Smooth muscle cell (in vitro differentiated cells): Measurements from ENCODE around the gene AGAP3. TPM values are rescaled to one million over a fixed set of nuclear protein-coding genes. Genes with fewer than 3 reads are reported as not detected.

Experiments used
- DNase-seq: peaks from one replicate; lab custom pipeline; 2025; ENCODE audit not compliant: unreplicated experiment; lab: John Stamatoyannopoulos, UW
- H2AFZ ChIP-seq: fragments of 200-600 bp; sonication (generic); 2 replicates; pipeline ENCODE4 v1.6.0; 2016; ENCODE audit warnings: antibody characterized with exemption, low read depth, mild to moderate bottlenecking
- H3F3A ChIP-seq: fragments of 200-600 bp; sonication (generic); 2 replicates; pipeline ENCODE4 v1.6.0; 2017; ENCODE audit warnings: antibody characterized with exemption, low read depth
- H3K27ac ChIP-seq: fragments of 200-600 bp; sonication (generic); 2 replicates; pipeline ENCODE4 v1.5.1; 2016; ENCODE audit warnings: low read depth, mild to moderate bottlenecking
- H3K27me3 ChIP-seq: fragments of 200-600 bp; sonication (generic); 2 replicates; pipeline ENCODE4 v1.6.1; 2016; ENCODE audit warnings: low read depth, mild to moderate bottlenecking
- H3K36me3 ChIP-seq: fragments of 200-600 bp; sonication (generic); 2 replicates; pipeline ENCODE4 v1.5.1; 2016; ENCODE audit warnings: low read depth
- H3K4me1 ChIP-seq: fragments of 200-600 bp; sonication (generic); 2 replicates; pipeline ENCODE4 v1.5.1; 2016; ENCODE audit warnings: low read depth
- H3K4me2 ChIP-seq: fragments of 200-600 bp; sonication (generic); 2 replicates; pipeline ENCODE4 v1.6.0; 2016; ENCODE audit warnings: mild to moderate bottlenecking
- H3K4me3 ChIP-seq: fragments of 200-600 bp; sonication (generic); 2 replicates; pipeline ENCODE4 v1.5.1; 2016; ENCODE audit warnings: mild to moderate bottlenecking
- H3K79me2 ChIP-seq: fragments of 200-600 bp; sonication (generic); 2 replicates; pipeline ENCODE4 v1.6.0; 2016; ENCODE audit warnings: low read depth, mild to moderate bottlenecking
- H3K9ac ChIP-seq: fragments of 200-600 bp; sonication (generic); 2 replicates; pipeline ENCODE4 v1.6.0; 2016; ENCODE audit warnings: low read depth
- H3K9me3 ChIP-seq: fragments of 200-600 bp; sonication (generic); replicated peaks from 2 replicates; pipeline ENCODE4 v1.5.1; 2016; ENCODE audit warnings: low read depth
- H4K20me1 ChIP-seq: fragments of 200-600 bp; sonication (generic); 2 replicates; pipeline ENCODE4 v1.6.0; 2016; ENCODE audit warnings: low read depth
- WGBS: methylation state at CpG from one replicate; pipeline ENCODE4 v1.1.7; 2016; ENCODE audit warnings: low lambda C conversion rate; 5-methylcytosine and 5-hydroxymethylcytosine counted together
- polyA plus RNA-seq: library from polyadenylated mRNA; unstranded; fragments of >200 nt; fragmentation: Nextera tagmentation; extraction: Ambion mirVana; gene quantifications from 2 replicates; pipeline ENCODE4 v1.2.1, GENCODE V29; 2016
- total RNA-seq: library from RNA; depleted of rRNA; stranded (reverse); fragments of >200 nt; gene quantifications from 2 replicates; pipeline ENCODE4 v1.2.3, GENCODE V29; 2014
- TF ChIP-seq, protein P1 (sequence below): fragments of 200-600 bp; sonication (generic); IDR thresholded peaks from 2 replicates; pipeline ENCODE4 v1.5.1; 2017; ENCODE audit warnings: borderline replicate concordance, mild to moderate bottlenecking, antibody characterized with exemption; ENCODE audit not compliant: insufficient read depth, poor library complexity, severe bottlenecking

AGAP3 gene
- total and polyA plus RNA-seq, 2 experiments from 2014 or later: 29.8 to 51.4 TPM

DNA sequence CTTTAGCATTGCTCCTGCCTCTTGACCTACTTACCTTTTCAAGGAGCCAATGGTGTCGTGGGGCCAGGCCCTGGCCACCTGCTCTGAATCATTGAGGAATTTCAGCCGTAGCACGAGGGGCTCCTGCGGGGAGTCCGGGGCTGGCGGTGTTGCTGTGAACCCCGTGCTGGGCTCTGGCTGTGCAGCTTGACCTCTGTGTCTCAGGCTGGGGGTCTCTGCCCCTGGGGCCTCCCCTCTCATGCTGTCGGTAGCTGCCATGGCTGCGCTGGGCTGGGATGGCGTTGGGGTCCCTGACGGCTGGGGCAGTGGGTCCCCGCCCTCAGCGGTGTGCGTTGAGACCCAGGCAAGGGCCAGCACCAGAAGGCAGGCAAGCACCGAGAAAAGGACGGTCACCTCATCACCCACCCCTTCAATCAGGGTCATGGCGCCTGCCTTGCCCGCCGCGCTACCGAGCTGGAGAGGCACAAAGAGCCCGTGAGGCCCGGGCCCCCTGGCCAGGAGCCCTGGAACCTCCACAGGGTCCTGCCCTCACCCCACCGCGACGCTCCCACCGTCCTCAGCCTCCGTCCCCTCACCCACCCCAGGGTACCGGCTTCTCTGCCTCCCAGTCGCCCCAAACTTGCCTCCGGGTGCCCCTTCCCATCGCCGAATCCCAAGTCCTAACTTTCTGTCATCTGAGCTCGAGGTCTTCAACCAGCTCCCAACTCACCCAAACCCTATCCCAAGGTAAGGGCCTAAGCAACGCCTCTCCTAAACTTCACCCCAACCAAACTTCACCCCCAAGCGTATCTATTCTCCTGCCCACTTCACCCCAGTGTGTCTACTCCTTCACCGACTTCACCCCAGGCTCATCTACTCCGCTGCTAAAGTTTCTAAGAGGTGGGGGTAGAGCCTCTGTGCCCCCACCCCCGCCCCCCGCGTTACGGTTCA is 3.9 kb upstream of the AGAP3 start:
- Histone ChIP-seq H3K27ac (peak overlapping the region; percentile 72), H2AFZ (peak overlapping the region; percentile 91), H3K27me3 (no peaks in the 10 kb centered on the region), H3K4me2 (peak overlapping the region; percentile 97), H3K9ac (peak overlapping the region; percentile 61), H3K9me3 (no peaks in the 10 kb centered on the region), H3K4me1 (peaks cover 29% of the 10 kb centered on the region), H3K36me3 (no peaks in the 10 kb centered on the region), H3K4me3 (peak overlapping the region; percentile 99), H3F3A (peaks cover 25% of the 10 kb centered on the region), H3K79me2 (peaks cover 40% of the 10 kb centered on the region), H4K20me1 (peaks cover 19% of the 10 kb centered on the region)
- TF ChIP-seq, protein P1, sequence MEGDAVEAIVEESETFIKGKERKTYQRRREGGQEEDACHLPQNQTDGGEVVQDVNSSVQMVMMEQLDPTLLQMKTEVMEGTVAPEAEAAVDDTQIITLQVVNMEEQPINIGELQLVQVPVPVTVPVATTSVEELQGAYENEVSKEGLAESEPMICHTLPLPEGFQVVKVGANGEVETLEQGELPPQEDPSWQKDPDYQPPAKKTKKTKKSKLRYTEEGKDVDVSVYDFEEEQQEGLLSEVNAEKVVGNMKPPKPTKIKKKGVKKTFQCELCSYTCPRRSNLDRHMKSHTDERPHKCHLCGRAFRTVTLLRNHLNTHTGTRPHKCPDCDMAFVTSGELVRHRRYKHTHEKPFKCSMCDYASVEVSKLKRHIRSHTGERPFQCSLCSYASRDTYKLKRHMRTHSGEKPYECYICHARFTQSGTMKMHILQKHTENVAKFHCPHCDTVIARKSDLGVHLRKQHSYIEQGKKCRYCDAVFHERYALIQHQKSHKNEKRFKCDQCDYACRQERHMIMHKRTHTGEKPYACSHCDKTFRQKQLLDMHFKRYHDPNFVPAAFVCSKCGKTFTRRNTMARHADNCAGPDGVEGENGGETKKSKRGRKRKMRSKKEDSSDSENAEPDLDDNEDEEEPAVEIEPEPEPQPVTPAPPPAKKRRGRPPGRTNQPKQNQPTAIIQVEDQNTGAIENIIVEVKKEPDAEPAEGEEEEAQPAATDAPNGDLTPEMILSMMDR: no peak
- WGBS: 64% methylated on average over 33 of the region's 42 CpGs
- no peak for DNase-seq

DNA sequence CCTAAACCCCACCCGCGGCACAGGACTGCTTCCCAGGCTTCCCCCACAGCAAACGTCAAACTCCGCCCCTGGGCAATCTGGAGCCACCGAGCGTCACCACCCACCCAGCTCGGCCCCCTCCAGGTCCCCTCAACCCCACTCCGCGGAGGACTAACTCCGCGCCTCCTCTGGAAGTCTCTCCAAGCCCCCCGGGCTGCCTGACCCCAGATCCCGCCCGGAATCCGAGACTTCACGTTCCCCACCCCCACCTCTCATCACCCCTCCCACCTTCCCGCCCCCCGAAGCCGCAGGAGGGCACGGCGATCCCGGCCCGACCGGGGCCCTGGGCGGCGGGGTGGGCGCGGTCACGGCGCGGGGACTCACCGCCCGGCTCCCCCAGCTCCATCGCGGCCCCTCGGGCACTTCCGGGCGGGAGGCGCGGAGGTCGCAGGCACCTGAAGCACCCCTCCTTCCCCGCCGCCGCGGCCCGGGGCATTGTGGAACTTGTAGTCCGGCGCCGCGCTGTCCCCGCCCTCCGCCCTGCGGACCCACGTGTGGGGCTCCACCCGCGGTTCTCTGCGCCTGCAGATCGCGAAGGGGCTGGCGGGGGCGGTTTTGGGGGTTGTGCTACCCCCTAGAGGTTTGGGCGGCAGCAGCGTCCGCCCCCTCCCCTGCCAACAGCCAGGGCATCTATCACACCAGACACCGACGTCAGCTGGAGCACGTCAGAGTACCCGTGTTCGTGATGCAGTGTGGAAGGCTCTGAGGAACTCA is 3.0 kb upstream of the AGAP3 start, which contains the start of gene TMUB1:
Gene TMUB1, minus strand, starts transcription at position 423 of the 753 bp plus-strand sequence. CDS start 930 bp downstream, outside the sequence.
- H3K27me3 ChIP-seq: no peaks in the 10 kb centered on the region
- H3K4me2 ChIP-seq: peak within 1 kb of the TSS; percentile 97
- H2AFZ ChIP-seq: peak within 1 kb of the TSS; percentile 91
- H3K36me3 ChIP-seq: no peaks in the 10 kb centered on the region
- DNase-seq: peak; percentile 54
- H3K27ac ChIP-seq: peak within 1 kb of the TSS; percentile 33
- H3K79me2 ChIP-seq: peaks cover 47% of the 10 kb centered on the region
- WGBS: 2% methylated on average over 24 of the region's 69 CpGs
- peaks cover 25% of the 10 kb centered on the region for H3F3A ChIP-seq
- TF ChIP-seq, protein P1: no peak
- H3K4me3 ChIP-seq: peak within 1 kb of the TSS; percentile 99
- peak within 1 kb of the TSS; percentile 61 for H3K9ac ChIP-seq
- H4K20me1 ChIP-seq: peaks cover 28% of the 10 kb centered on the region
- H3K9me3 ChIP-seq: no peaks in the 10 kb centered on the region
- peaks cover 37% of the 10 kb centered on the region for H3K4me1 ChIP-seq

DNA sequence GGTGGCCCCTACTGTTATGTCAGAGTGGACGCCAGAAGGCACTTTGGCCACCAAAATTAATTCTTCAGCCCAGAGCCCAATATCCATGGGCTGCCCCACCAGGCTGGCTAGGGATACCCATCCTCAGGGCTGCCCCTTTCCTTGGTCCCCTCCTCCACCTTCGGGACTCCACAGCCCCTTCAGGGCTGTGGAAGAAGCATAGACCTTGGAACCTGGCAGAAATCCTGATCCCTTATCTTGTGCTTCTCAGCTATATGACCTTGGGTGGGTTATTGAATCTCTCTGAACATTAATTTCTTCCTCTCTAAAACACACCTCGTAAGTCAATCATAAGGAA is 2.5 kb upstream of the AGAP3 start:
- Histone ChIP-seq H3K9me3 (no peaks in the 10 kb centered on the region), H3K4me2 (peak overlapping the region; percentile 97), H3K27me3 (no peaks in the 10 kb centered on the region), H4K20me1 (peaks cover 29% of the 10 kb centered on the region), H2AFZ (no peak overlapping the region), H3F3A (peaks cover 23% of the 10 kb centered on the region), H3K4me3 (peak overlapping the region; percentile 99), H3K4me1 (peaks cover 42% of the 10 kb centered on the region), H3K79me2 (peaks cover 49% of the 10 kb centered on the region), H3K9ac (no peak overlapping the region), H3K27ac (no peak overlapping the region), H3K36me3 (no peaks in the 10 kb centered on the region)
- DNase-seq: no peak
- WGBS: 40% methylated on average over 3 of the region's 3 CpGs
- TF ChIP-seq, protein P1: no peak
